Spleen (tissue), 7 donors: ENCODE results near the gene USP36.

Source experiments
- CTCF ChIP-seq, 11 experiments: fragments of 200-600 bp in 7 of 11; fragments of 450-650 bp in 4 of 11; sonication (generic) in 4 of 11; IDR thresholded peaks in 8 of 11; conservative IDR thresholded peaks in 3 of 11; 1 replicate in 7 of 11; 2 replicates in 4 of 11; pipeline versions ENCODE4 v1.4.0 to v1.8.0; 2016 to 2021; ENCODE audit warnings: antibody characterized with exemption in 11 of 11, inconsistent platforms in 4 of 11, mild to moderate bottlenecking in 1 of 11
- POLR2A ChIP-seq, 3 donors: fragments of 450-650 bp; IDR thresholded peaks; one replicate each; pipeline ENCODE4 v1.5.1; 2017; ENCODE audit warnings: antibody characterized with exemption in 3 of 3, mild to moderate bottlenecking in 1 of 3
- POLR2AphosphoS5 ChIP-seq, 3 donors: sonication (generic); formaldehyde crosslinking; IDR thresholded peaks; one replicate each; pipeline ENCODE4 v1.5.1; 2017; ENCODE audit warnings: antibody characterized with exemption in 3 of 3
- donor health status: DM: no; HTN: no; CAD: no; lungs with moderate emphysema.
- donor health status: DM: no; HTN: no; CAD: no.
- donor health status: DM: no; HTN: no; CAD: no.

- TF ChIP-seq POLR2AphosphoS5 (IDR thresholded peaks at IDR 0.05): no peak
- no peak for TF ChIP-seq CTCF (IDR thresholded peaks at IDR 0.05 in 8 of 11, conservative IDR thresholded peaks at IDR 0.05 in 3 of 11)
- no peak for TF ChIP-seq POLR2A (IDR thresholded peaks at IDR 0.05)
These were observed 44.6 kb downstream of the USP36 start for GRCh38 chr17:78795861-78796516.
